SW 1271 (cell line): ENCODE results near the gene CCDC157.
"Not testable (repeated sequence)": the region's sequence is repeated elsewhere in the genome, so short reads cannot be mapped to it uniquely, and the experiment has no call there.

ENCODE experiments used
- DNase-seq, 2 experiments: peaks; one replicate each; lab custom pipeline; 2025; lab: John Stamatoyannopoulos, UW

CCDC157 gene

GRCh38 chr22:30325724-30326254 lies 31.0 kb upstream of the CCDC157 start:
- DNase-seq, result no peak

GRCh38 chr22:30326255-30326705 lies 30.5 kb upstream of the CCDC157 start:
- DNase-seq, result peak in 1 of 2 experiments; percentile 37

DNA sequence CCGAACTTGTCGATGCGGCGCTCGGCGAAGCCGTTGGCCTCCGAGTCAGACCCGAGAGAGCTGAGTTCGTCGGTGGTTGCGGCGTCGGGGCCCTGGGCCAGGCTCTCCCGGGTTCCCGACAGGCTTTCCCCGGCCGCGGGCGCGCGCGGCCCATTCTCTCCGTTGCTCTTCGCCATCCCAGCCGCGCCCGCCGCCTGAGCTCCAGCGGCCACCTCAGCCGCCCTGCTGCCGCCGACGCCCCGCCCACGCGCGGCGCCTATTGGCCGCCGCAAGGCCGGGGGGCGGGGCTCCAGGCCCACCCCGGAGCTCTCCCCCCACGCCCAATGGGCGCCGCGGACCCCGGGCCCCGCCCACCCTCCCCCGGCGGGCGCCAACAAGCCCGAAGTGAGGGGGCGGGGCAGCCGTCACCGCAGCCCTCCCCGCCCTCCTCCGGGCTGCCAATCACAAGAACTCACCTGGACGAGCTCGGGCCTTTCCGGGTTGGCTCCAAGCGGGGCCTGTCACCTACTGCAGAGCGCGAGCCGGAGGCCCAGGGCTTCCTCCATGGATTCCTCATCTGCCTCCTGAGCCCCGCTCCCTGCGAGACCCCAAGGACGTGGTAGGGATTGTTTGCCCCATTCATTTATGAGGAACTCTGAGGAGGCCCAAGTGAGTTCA lies 30.0 kb upstream of the CCDC157 start, which contains the start of gene TBC1D10A:
TBC1D10A (minus strand) TSS at position 236 of the 657 bp plus-strand sequence; CDS start at position 176, 60 bp downstream.
- DNase-seq, result peak; percentile 40 to 79

- DNase-seq, result no peak
These were observed 28.9 kb upstream of the CCDC157 start for GRCh38 chr22:30327864-30328345.

DNA sequence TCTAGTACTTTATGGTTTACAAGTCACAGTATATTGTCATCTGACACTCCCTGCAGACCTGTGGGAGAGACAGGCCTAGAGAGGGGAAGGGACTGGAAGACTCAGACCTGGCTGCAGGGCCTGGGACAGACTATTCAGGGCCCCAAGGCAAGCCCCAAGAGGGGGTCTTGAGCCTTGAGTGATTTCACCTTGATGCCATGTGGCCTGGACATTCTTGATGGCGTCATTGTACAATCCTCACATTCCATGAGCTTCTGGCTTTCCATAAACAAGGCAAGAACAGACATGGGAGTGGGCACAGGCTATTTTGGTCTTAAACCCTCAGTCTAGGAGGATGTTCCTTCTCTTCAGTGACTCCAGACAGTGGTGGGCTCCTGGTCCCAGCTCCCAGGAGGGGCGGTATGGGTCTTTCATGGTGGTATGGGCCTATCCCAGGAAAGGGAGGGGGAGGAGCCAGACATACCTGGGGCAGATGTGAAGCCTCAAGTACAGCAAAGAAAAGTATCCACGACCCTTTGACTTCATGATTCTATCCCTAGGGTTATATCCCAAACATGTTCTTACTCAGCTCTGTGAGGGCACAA lies 28.2 kb upstream of the CCDC157 start:
- no peak for DNase-seq

GRCh38 chr22:30332551-30332950 lies 24.3 kb upstream of the CCDC157 start:
- DNase-seq, result no peak

GRCh38 chr22:30332994-30333706 lies 23.7 kb upstream of the CCDC157 start:
- no peak for DNase-seq

- no peak for DNase-seq
These were observed 23.1 kb upstream of the CCDC157 start for GRCh38 chr22:30333707-30334087.

GRCh38 chr22:30334646-30335045 lies 22.2 kb upstream of the CCDC157 start:
- DNase-seq, result no peak

DNA sequence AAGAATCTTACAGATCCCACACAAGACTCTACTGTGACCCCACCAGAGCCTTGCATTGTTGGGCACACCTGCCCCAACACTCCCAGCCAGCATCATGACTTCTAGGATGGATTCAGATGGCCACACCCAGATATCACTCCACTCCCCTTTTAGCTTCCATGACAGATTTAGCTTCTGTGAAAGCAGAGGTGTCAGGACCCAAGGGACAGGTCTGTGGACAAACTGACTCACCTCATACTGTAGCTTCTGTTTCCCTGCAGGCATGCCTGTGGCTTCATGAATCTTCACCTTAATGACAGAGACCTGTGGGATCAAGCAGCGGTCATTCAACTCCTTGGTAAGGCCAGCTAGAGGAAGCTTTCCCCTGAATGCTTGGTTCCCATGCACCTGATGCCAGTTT lies 21.6 kb upstream of the CCDC157 start:
- DNase-seq, result no peak

DNA sequence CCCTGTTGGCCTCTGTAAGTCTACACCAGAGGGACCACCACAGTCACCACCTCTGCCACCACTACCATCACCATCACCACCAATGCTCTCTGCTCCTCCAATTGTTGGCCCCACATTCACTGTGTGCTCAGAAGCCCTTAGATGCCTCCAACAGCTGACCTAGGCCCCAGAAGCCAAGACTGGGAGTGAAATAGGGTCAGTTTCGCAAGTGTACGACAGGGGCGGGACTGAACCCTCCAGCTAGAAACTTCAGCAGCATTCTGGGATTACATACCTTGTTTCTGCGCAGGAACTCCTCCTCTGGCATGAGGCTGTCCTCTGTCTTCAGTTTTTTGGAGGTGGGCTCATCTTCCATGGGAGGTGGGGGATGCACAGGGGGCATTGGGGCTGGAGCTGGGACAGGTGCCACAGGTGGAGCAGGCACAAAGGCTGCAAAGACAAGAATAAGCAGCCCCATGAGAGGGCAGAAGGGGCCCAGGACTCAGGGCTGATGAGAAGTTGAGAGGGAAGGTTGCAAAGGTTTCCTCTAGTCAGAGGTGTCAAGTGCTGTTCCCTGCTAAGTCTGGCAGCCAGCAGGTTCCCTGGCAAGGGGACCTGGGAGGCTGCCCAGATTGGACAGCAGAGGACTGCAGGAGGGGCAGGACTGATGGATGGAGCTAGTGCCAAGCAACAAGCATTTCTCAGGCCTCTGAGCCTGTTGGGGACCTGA lies 19.9 kb upstream of the CCDC157 start:
- no peak for DNase-seq

GRCh38 chr22:30337461-30337778 lies 19.4 kb upstream of the CCDC157 start:
- DNase-seq, result no peak

DNA sequence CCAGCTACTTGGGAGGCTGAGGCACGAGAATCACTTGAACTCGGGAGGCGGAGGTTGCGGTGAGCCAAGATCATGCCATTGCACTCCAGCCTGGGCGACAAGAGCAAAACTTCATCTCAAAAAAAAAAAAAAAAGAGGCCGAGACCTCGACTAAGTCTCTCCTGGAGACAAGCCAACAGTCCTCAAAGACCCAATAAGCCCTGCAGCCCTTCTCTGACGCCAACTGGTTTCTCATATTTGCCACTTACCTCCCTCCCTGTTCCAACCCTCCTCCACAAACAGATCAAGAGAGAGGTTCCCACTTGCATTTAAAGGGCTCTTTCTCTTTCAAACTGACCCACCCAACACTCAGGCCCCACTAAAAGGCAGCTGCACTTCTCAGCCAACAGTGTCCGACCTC lies 18.5 kb upstream of the CCDC157 start:
- DNase-seq, result not testable (repeated sequence)

- no peak for DNase-seq
These were observed 18.0 kb upstream of the CCDC157 start for GRCh38 chr22:30338802-30339201.

GRCh38 chr22:30340911-30341685 lies 15.7 kb upstream of the CCDC157 start:
- DNase-seq, result no peak

- no peak for DNase-seq
These were observed 12.2 kb upstream of the CCDC157 start for GRCh38 chr22:30344447-30345200.

GRCh38 chr22:30347255-30347892 lies 9.4 kb upstream of the CCDC157 start:
- no peak for DNase-seq

- DNase-seq, result no peak
These were observed 8.4 kb upstream of the CCDC157 start for GRCh38 chr22:30348404-30348803.

- DNase-seq, result no peak
These were observed 8.0 kb upstream of the CCDC157 start for GRCh38 chr22:30348809-30349208.

GRCh38 chr22:30351226-30351625 lies 5.6 kb upstream of the CCDC157 start:
- no peak for DNase-seq
